DOHH2 (cell line): Measurements from ENCODE around the gene SDF2.

Experiments used
- H3F3A ChIP-seq: fragments of 200-600 bp; sonication (generic), shearing (Covaris generic); 2 replicates; pipeline ENCODE4 v1.6.0; 2016; ENCODE audit warnings: antibody characterized with exemption, mild to moderate bottlenecking; ENCODE audit not compliant: control insufficient read depth, insufficient read depth
- H3K27ac ChIP-seq: fragments of 200-600 bp; sonication (generic); 2 replicates; pipeline ENCODE4 v1.5.1; 2014; ENCODE audit warnings: low read depth, mild to moderate bottlenecking, low read length, moderate library complexity
- H3K27me3 ChIP-seq: fragments of 200-600 bp; sonication (generic); 2 replicates; pipeline ENCODE4 v1.6.1; 2014; ENCODE audit warnings: mild to moderate bottlenecking, low read length, mixed read lengths; ENCODE audit not compliant: control insufficient read depth
- H3K36me3 ChIP-seq: fragments of 200-600 bp; sonication (generic); 2 replicates; pipeline ENCODE4 v1.6.1; 2014; ENCODE audit warnings: mild to moderate bottlenecking, low read length, moderate library complexity, mixed read lengths; ENCODE audit not compliant: control insufficient read depth
- H3K4me1 ChIP-seq: fragments of 200-600 bp; sonication (generic); 2 replicates; pipeline ENCODE4 v1.6.1; 2014; ENCODE audit warnings: mild to moderate bottlenecking, low read length, mixed read lengths; ENCODE audit not compliant: control insufficient read depth
- H3K4me2 ChIP-seq: fragments of 200-600 bp; sonication (generic); 2 replicates; pipeline ENCODE4 v1.6.0; 2014; ENCODE audit warnings: mild to moderate bottlenecking, low read length, moderate library complexity
- H3K4me3 ChIP-seq: fragments of 200-600 bp; sonication (generic); 2 replicates; pipeline ENCODE4 v1.5.1; 2014; ENCODE audit warnings: mild to moderate bottlenecking, low read length, mixed read lengths
- H3K79me2 ChIP-seq: fragments of 200-600 bp; sonication (generic); 2 replicates; pipeline ENCODE4 v1.6.1; 2014; ENCODE audit warnings: mild to moderate bottlenecking, low read length, mixed read lengths; ENCODE audit not compliant: control insufficient read depth
- H3K9me2 ChIP-seq: fragments of 200-600 bp; sonication (generic); replicated peaks from 2 replicates; pipeline ENCODE4 v1.6.1; 2014; ENCODE audit warnings: mild to moderate bottlenecking, low read length, mixed read lengths; ENCODE audit not compliant: control insufficient read depth
- H3K9me3 ChIP-seq: fragments of 200-600 bp; sonication (generic); 2 replicates; pipeline ENCODE4 v1.6.1; 2014; ENCODE audit warnings: antibody characterized with exemption, low read length, mixed read lengths; ENCODE audit not compliant: control insufficient read depth, insufficient read depth
- H4K20me1 ChIP-seq: fragments of 200-600 bp; sonication (generic); 2 replicates; pipeline ENCODE4 v1.6.0; 2014; ENCODE audit warnings: low read depth, mild to moderate bottlenecking, antibody characterized with exemption, low read length, moderate library complexity; ENCODE audit not compliant: control insufficient read depth, insufficient read depth
- CTCF ChIP-seq: fragments of 200-600 bp; sonication (generic); IDR thresholded peaks from one replicate; pipeline ENCODE4 v1.5.1; 2014; ENCODE audit warnings: antibody characterized with exemption, mild to moderate bottlenecking, low read depth, low read length; ENCODE audit not compliant: poor library complexity, severe bottlenecking
- EZH2phosphoT487 ChIP-seq: fragments of 200-600 bp; sonication (generic); IDR thresholded peaks from 2 replicates; pipeline ENCODE4 v1.6.1; 2017; ENCODE audit warnings: borderline replicate concordance, mild to moderate bottlenecking, antibody characterized with exemption, low read length, moderate library complexity, mixed read lengths

The SDF2 gene

GRCh38 chr17:28698253-28698941 lies 36.7 kb upstream of the SDF2 start:
- Histone ChIP-seq H3K36me3 (peaks cover 100% of the 10 kb centered on the region), H4K20me1 (no peaks in the 10 kb centered on the region), H3K79me2 (no peaks in the 10 kb centered on the region), H3F3A (no peaks in the 10 kb centered on the region), H3K9me3 (no peaks in the 10 kb centered on the region), H3K27me3 (no peaks in the 10 kb centered on the region), H3K4me2 (no peak overlapping the region), H3K9me2 (no peaks in the 10 kb centered on the region), H3K4me1 (no peaks in the 10 kb centered on the region), H3K4me3 (no peak overlapping the region), H3K27ac (no peak overlapping the region)
- TF ChIP-seq CTCF = no peak
- TF ChIP-seq EZH2phosphoT487 = no peak

- TF ChIP-seq EZH2phosphoT487 = no peak
- no peak for TF ChIP-seq CTCF
- H3F3A ChIP-seq = no peaks in the 10 kb centered on the region
- H3K4me1 ChIP-seq = no peaks in the 10 kb centered on the region
- no peak overlapping the region for H3K27ac ChIP-seq
- H3K27me3 ChIP-seq = no peaks in the 10 kb centered on the region
- H3K79me2 ChIP-seq = no peaks in the 10 kb centered on the region
- H3K4me2 ChIP-seq = no peak overlapping the region
- H3K9me3 ChIP-seq = no peaks in the 10 kb centered on the region
- peaks cover 80% of the 10 kb centered on the region for H3K36me3 ChIP-seq
- H4K20me1 ChIP-seq = no peaks in the 10 kb centered on the region
- H3K9me2 ChIP-seq = no peaks in the 10 kb centered on the region
- no peak overlapping the region for H3K4me3 ChIP-seq
Measured at GRCh38 chr17:28693869-28694268, 32.2 kb upstream of the SDF2 start.

- H3K9me2 ChIP-seq = no peaks in the 10 kb centered on the region
- no peaks in the 10 kb centered on the region for H3K27me3 ChIP-seq
- H3F3A ChIP-seq = no peaks in the 10 kb centered on the region
- no peak overlapping the region for H3K27ac ChIP-seq
- H3K4me1 ChIP-seq = no peaks in the 10 kb centered on the region
- no peak overlapping the region for H3K4me3 ChIP-seq
- peaks cover 77% of the 10 kb centered on the region for H3K36me3 ChIP-seq
- no peaks in the 10 kb centered on the region for H3K9me3 ChIP-seq
- no peak overlapping the region for H3K4me2 ChIP-seq
- TF ChIP-seq EZH2phosphoT487 (no peak), CTCF (no peak)
- H4K20me1 ChIP-seq = no peaks in the 10 kb centered on the region
- H3K79me2 ChIP-seq = no peaks in the 10 kb centered on the region
Measured at GRCh38 chr17:28689011-28689410, 27.3 kb upstream of the SDF2 start.
